ENCODE measurements around the gene GRID2IP. TPM values are rescaled to one million over a fixed set of nuclear protein-coding genes. Genes with fewer than 3 reads are reported as not detected.

The GRID2IP gene
- total and polyA plus RNA-seq, 2 of the 13 experiments (the other 11 are each of a cell fraction or from before 2014, with no cell fraction given), result 0.03 TPM; not detected in 1

DNA sequence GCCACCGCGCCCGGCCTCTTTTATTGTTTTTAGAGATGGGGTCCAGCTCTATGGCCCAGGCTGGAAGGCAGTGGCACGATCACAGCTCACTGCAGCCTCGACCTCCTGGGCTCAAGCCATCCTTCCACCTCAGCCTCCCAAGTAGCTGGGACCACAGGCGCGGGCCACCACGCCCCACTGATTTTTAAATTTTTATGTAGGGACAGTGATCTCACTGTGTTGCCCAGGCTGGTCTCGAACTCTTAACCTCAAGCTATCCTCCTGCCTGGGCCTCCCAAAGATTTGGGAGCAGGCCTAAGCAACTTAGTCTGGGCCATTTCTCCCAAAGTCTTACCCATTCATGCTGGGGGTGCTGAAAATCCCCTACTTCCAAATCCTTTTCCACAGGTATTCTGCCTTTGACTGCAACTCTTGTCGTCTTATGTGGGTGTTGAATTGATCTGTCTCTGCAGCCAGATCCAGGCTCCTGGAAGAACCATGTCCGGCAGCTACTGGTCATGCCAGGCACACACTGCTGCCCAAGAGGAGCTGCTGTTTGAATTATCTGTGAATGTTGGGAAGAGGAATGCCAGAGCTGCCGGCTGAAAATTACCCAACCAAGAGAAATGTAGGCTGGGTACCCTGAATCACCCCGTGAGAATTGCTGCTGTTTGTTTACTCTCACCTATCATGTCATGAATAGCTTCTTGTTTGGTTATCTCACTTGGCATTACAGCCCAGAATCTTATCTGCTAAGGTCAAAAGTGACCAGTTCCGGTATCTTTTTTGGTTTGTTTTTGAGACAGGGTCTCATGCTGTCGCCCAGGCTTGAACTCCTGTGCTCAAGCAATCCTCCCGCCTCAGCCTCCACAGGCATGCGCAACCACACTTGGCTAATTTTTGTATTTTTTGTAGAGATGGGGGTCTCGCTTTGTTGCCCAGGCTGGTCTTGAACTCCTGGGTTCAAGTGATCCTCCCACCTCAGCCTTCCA, 27.1 kb upstream of the GRID2IP start (continued):
- TF ChIP-seq NFE2L1 (CRISPR knock-in tag; IDR thresholded peaks at IDR 0.05; ENCODE audit: borderline replicate concordance) (no peak), ZNF703 (CRISPR knock-in tag; IDR thresholded peaks at IDR 0.05; ENCODE audit: borderline replicate concordance) (no peak), FOXJ3 (CRISPR knock-in tag; IDR thresholded peaks at IDR 0.05; ENCODE audit: borderline replicate concordance) (peak; percentile 89; the same call in 1 of the 2 replicates), FLYWCH1 (CRISPR knock-in tag; IDR thresholded peaks at IDR 0.05) (no peak), FOSL2 (CRISPR knock-in tag; IDR thresholded peaks at IDR 0.05) (peak; percentile 89), HDAC6 (IDR thresholded peaks at IDR 0.05; ENCODE audit: low read depth, low read length) (no peak), ZNF670 (CRISPR knock-in tag; IDR thresholded peaks at IDR 0.05; ENCODE audit: borderline replicate concordance) (no peak), PAWR (CRISPR knock-in tag; IDR thresholded peaks at IDR 0.05; ENCODE audit: borderline replicate concordance) (no peak), ZNF12 (CRISPR knock-in tag; IDR thresholded peaks at IDR 0.05) (peak; percentile 60; the same call in 1 of the 2 replicates), HMG20B (CRISPR knock-in tag; conservative IDR thresholded peaks at IDR 0.05) (peak; percentile 85), KLF16 (CRISPR knock-in tag; IDR thresholded peaks at IDR 0.05) (peak in 1 of 2 experiments; percentile 91; a peak in 2 of 4 replicates), ZMYM2 (CRISPR knock-in tag; IDR thresholded peaks at IDR 0.05) (peak; percentile 16; the same call in 1 of the 2 replicates)
- TF ChIP-seq, protein P1, sequence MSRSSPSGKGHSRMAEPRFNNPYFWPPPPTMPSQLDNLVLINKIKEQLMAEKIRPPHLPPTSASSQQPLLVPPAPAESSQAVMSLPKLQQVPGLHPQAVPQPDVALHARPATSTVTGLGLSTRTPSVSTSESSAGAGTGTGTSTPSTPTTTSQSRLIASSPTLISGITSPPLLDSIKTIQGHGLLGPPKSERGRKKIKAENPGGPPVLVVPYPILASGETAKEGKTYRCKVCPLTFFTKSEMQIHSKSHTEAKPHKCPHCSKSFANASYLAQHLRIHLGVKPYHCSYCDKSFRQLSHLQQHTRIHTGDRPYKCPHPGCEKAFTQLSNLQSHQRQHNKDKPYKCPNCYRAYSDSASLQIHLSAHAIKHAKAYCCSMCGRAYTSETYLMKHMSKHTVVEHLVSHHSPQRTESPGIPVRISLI (CRISPR knock-in tag; IDR thresholded peaks at IDR 0.05; ENCODE audit: borderline replicate concordance), result peak; percentile 75
- TF ChIP-seq, protein P2, sequence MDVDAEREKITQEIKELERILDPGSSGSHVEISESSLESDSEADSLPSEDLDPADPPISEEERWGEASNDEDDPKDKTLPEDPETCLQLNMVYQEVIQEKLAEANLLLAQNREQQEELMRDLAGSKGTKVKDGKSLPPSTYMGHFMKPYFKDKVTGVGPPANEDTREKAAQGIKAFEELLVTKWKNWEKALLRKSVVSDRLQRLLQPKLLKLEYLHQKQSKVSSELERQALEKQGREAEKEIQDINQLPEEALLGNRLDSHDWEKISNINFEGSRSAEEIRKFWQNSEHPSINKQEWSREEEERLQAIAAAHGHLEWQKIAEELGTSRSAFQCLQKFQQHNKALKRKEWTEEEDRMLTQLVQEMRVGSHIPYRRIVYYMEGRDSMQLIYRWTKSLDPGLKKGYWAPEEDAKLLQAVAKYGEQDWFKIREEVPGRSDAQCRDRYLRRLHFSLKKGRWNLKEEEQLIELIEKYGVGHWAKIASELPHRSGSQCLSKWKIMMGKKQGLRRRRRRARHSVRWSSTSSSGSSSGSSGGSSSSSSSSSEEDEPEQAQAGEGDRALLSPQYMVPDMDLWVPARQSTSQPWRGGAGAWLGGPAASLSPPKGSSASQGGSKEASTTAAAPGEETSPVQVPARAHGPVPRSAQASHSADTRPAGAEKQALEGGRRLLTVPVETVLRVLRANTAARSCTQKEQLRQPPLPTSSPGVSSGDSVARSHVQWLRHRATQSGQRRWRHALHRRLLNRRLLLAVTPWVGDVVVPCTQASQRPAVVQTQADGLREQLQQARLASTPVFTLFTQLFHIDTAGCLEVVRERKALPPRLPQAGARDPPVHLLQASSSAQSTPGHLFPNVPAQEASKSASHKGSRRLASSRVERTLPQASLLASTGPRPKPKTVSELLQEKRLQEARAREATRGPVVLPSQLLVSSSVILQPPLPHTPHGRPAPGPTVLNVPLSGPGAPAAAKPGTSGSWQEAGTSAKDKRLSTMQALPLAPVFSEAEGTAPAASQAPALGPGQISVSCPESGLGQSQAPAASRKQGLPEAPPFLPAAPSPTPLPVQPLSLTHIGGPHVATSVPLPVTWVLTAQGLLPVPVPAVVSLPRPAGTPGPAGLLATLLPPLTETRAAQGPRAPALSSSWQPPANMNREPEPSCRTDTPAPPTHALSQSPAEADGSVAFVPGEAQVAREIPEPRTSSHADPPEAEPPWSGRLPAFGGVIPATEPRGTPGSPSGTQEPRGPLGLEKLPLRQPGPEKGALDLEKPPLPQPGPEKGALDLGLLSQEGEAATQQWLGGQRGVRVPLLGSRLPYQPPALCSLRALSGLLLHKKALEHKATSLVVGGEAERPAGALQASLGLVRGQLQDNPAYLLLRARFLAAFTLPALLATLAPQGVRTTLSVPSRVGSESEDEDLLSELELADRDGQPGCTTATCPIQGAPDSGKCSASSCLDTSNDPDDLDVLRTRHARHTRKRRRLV (CRISPR knock-in tag; IDR thresholded peaks at IDR 0.05), result peak; percentile 82; the same call in 1 of the 2 replicates
- TF ChIP-seq, protein P3, sequence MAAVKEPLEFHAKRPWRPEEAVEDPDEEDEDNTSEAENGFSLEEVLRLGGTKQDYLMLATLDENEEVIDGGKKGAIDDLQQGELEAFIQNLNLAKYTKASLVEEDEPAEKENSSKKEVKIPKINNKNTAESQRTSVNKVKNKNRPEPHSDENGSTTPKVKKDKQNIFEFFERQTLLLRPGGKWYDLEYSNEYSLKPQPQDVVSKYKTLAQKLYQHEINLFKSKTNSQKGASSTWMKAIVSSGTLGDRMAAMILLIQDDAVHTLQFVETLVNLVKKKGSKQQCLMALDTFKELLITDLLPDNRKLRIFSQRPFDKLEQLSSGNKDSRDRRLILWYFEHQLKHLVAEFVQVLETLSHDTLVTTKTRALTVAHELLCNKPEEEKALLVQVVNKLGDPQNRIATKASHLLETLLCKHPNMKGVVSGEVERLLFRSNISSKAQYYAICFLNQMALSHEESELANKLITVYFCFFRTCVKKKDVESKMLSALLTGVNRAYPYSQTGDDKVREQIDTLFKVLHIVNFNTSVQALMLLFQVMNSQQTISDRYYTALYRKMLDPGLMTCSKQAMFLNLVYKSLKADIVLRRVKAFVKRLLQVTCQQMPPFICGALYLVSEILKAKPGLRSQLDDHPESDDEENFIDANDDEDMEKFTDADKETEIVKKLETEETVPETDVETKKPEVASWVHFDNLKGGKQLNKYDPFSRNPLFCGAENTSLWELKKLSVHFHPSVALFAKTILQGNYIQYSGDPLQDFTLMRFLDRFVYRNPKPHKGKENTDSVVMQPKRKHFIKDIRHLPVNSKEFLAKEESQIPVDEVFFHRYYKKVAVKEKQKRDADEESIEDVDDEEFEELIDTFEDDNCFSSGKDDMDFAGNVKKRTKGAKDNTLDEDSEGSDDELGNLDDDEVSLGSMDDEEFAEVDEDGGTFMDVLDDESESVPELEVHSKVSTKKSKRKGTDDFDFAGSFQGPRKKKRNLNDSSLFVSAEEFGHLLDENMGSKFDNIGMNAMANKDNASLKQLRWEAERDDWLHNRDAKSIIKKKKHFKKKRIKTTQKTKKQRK (IDR thresholded peaks at IDR 0.05; ENCODE audit: low read length), result no peak
